HL-60 (cell line): Measurements from ENCODE around the gene MS4A5.

ENCODE experiments used
- DNase-seq, 2 experiments: peaks; one replicate each; pipeline ENCODE4 v3.0.0-alpha.2; 2010 to 2020; ENCODE audit warnings: low read depth in 1 of 2, low spot score in 1 of 2
- H3K27ac ChIP-seq: fragments of 250-450 bp; sonication (Bioruptor Pico); replicated peaks from 2 replicates; pipeline ENCODE4 v1.5.1; 2020; ENCODE audit warnings: mild to moderate bottlenecking, moderate library complexity
- H3K27me3 ChIP-seq: fragments of 250-450 bp; sonication (Bioruptor Pico); 2 replicates; pipeline ENCODE4 v1.5.1; 2021; ENCODE audit warnings: mild to moderate bottlenecking, moderate library complexity; ENCODE audit not compliant: insufficient read depth, poor library complexity, severe bottlenecking
- H3K4me3 ChIP-seq: replicated peaks from 2 replicates; pipeline ENCODE4 v1.5.1; 2011; ENCODE audit warnings: mild to moderate bottlenecking, control low read depth, low read length; ENCODE audit not compliant: insufficient read depth
- CTCF ChIP-seq: IDR thresholded peaks from one replicate; pipeline ENCODE4 v1.5.1; 2011; ENCODE audit warnings: low read length, control low read depth, inconsistent platforms; ENCODE audit not compliant: insufficient read depth
- GABPA ChIP-seq: IDR thresholded peaks from 2 replicates; pipeline ENCODE4 v1.6.1; 2012; ENCODE audit warnings: low read depth
- POLR2AphosphoS5 ChIP-seq: IDR thresholded peaks from 2 replicates; pipeline ENCODE4 v1.6.1; 2012; ENCODE audit warnings: low read depth
- REST ChIP-seq: IDR thresholded peaks from 2 replicates; pipeline ENCODE4 v1.6.1; 2012; ENCODE audit warnings: low read depth; ENCODE audit not compliant: insufficient replicate concordance
- SPI1 ChIP-seq: IDR thresholded peaks from 2 replicates; pipeline ENCODE4 v1.6.1; 2012; ENCODE audit warnings: low read depth, mild to moderate bottlenecking, borderline replicate concordance

Gene MS4A5

GRCh38 chr11:60393016-60393415 lies 36.4 kb upstream of the MS4A5 start:
- Histone ChIP-seq H3K27ac (no peak overlapping the region), H3K4me3 (no peak overlapping the region), H3K27me3 (no peaks in the 10 kb centered on the region)
- DNase-seq, result no peak
- TF ChIP-seq CTCF (no peak), GABPA (no peak), REST (no peak), POLR2AphosphoS5 (no peak), SPI1 (no peak)

GRCh38 chr11:60394666-60395380 lies 34.5 kb upstream of the MS4A5 start:
- Histone ChIP-seq H3K4me3 (no peak overlapping the region), H3K27me3 (no peaks in the 10 kb centered on the region), H3K27ac (no peak overlapping the region)
- DNase-seq, result no peak
- TF ChIP-seq POLR2AphosphoS5, result no peak
- TF ChIP-seq CTCF, result no peak
- no peak for TF ChIP-seq SPI1
- TF ChIP-seq REST, result no peak
- TF ChIP-seq GABPA, result no peak

GRCh38 chr11:60396382-60396781 lies 33.0 kb upstream of the MS4A5 start, which contains the start of gene MS4A14:
TSS of gene MS4A14 (plus strand) at chr11:60396459. CDS start at chr11:60396579, 120 bp downstream.
- DNase-seq, result no peak
- Histone ChIP-seq H3K27ac (peak within 1 kb of the TSS; percentile 26; the same call in 1 of the 2 replicates), H3K4me3 (no peak within 1 kb of the TSS), H3K27me3 (no peaks in the 10 kb centered on the region)
- TF ChIP-seq GABPA, result no peak
- no peak for TF ChIP-seq CTCF
- no peak for TF ChIP-seq REST
- no peak for TF ChIP-seq POLR2AphosphoS5
- TF ChIP-seq SPI1, result no peak
